Myocyte (in vitro differentiated cells): ENCODE data around the gene EXOSC1. TPM values are rescaled to one million over a fixed set of nuclear protein-coding genes. Genes with fewer than 3 reads are reported as not detected.
"Not testable (repeated sequence)": the region's sequence is repeated elsewhere in the genome, so short reads cannot be mapped to it uniquely, and the experiment has no call there.

ENCODE experiments used
- DNase-seq: peaks from one replicate; pipeline ENCODE4 v3.0.0-alpha.2; 2012; ENCODE audit warnings: low read depth
- polyA plus RNA-seq: library from polyadenylated mRNA; unstranded; fragments of >200 nt; gene quantifications from one replicate; pipeline ENCODE4 v1.2.1, GENCODE V29; 2012; ENCODE audit warnings: missing spikeins
- total RNA-seq: library from RNA; depleted of rRNA; stranded (reverse); fragments of >200 nt; gene quantifications from 2 replicates; pipeline ENCODE4 v1.2.3, GENCODE V29; 2014

EXOSC1 gene
- total RNA-seq, result 25.1 and 26.8 TPM in 2 replicates
- polyA plus RNA-seq, result 40.5 TPM

- peak; percentile 97 for DNase-seq
These were observed at the start of gene EXOSC1, which contains the start of gene ZDHHC16 for GRCh38 chr10:97445722-97446639. TSS of gene EXOSC1 (minus strand) at chr10:97446006. CDS start at chr10:97445985, 21 bp downstream. TSS of gene ZDHHC16 (plus strand) at chr10:97446175. CDS start at chr10:97451676, 5,501 bp downstream.

GRCh38 chr10:97494863-97495506 is 49.2 kb upstream of the EXOSC1 start:
- no peak for DNase-seq

GRCh38 chr10:97494151-97494550 is 48.3 kb upstream of the EXOSC1 start:
- no peak for DNase-seq

GRCh38 chr10:97490592-97490991 is 44.8 kb upstream of the EXOSC1 start:
- peak; percentile 90 for DNase-seq

GRCh38 chr10:97485647-97486281 is 40.0 kb upstream of the EXOSC1 start:
- DNase-seq, result no peak

- no peak for DNase-seq
These were observed 38.1 kb upstream of the EXOSC1 start for GRCh38 chr10:97483921-97484320.

- peak; percentile 89 for DNase-seq
These were observed 37.7 kb upstream of the EXOSC1 start for GRCh38 chr10:97483506-97483905.

GRCh38 chr10:97482381-97482780 is 36.6 kb upstream of the EXOSC1 start:
- DNase-seq, result no peak

- DNase-seq, result no peak
These were observed 35.3 kb upstream of the EXOSC1 start for GRCh38 chr10:97481071-97481470.

- DNase-seq, result no peak
These were observed 34.1 kb upstream of the EXOSC1 start for GRCh38 chr10:97479939-97480338.

GRCh38 chr10:97479410-97479809 is 33.6 kb upstream of the EXOSC1 start:
- not testable (repeated sequence) for DNase-seq

- DNase-seq, result peak; percentile 48
These were observed 30.3 kb upstream of the EXOSC1 start for GRCh38 chr10:97475936-97476594.

GRCh38 chr10:97474918-97475317 is 29.1 kb upstream of the EXOSC1 start:
- DNase-seq, result no peak

GRCh38 chr10:97468781-97469180 is 23.0 kb upstream of the EXOSC1 start:
- not testable (repeated sequence) for DNase-seq

GRCh38 chr10:97468162-97468561 is 22.4 kb upstream of the EXOSC1 start:
- no peak for DNase-seq

- DNase-seq, result peak; percentile 35
These were observed 20.9 kb upstream of the EXOSC1 start for GRCh38 chr10:97466755-97467154.

GRCh38 chr10:97465982-97466381 is 20.2 kb upstream of the EXOSC1 start:
- DNase-seq, result no peak

- peak; percentile 79 for DNase-seq
These were observed 18.4 kb upstream of the EXOSC1 start for GRCh38 chr10:97464226-97464625.

GRCh38 chr10:97463363-97464132 is 17.7 kb upstream of the EXOSC1 start:
- DNase-seq, result peak; percentile 66

GRCh38 chr10:97462309-97462708 is 16.5 kb upstream of the EXOSC1 start:
- DNase-seq, result no peak
